ENCODE data around the gene RGS14.

- TF ChIP-seq CTCF (IDR thresholded peaks at IDR 0.05), result no peak
- no peak for TF ChIP-seq POLR2AphosphoS5 (IDR thresholded peaks at IDR 0.05)
- TF ChIP-seq POLR2A (IDR thresholded peaks at IDR 0.05), result no peak
Measured at GRCh38 chr5:177380805-177381126, 23.0 kb downstream of the RGS14 start.
